ENCODE data around the gene PNMA8A. TPM values are rescaled to one million over a fixed set of nuclear protein-coding genes. Genes with fewer than 3 reads are reported as not detected.

Gene PNMA8A
- total and polyA plus RNA-seq, 2 of the 8 experiments (the other 6 are each of a cell fraction or from before 2014, with no cell fraction given), result 10.0 to 22.8 TPM

- TF ChIP-seq ASH2L (IDR thresholded peaks at IDR 0.05; ENCODE audit: low read length) (no peak), RNF2 (IDR thresholded peaks at IDR 0.05; ENCODE audit: borderline replicate concordance, low read depth, low read length, missing control alignments, poor library complexity, severe bottlenecking) (no peak), SP4 (IDR thresholded peaks at IDR 0.05; ENCODE audit: low read length) (no peak), TCF12 (IDR thresholded peaks at IDR 0.05; ENCODE audit: low read depth, low read length) (no peak), FOSL1 (IDR thresholded peaks at IDR 0.05; ENCODE audit: insufficient read depth, low read depth, low read length) (no peak), POLR2A (IDR thresholded peaks at IDR 0.05; ENCODE audit: control extremely low read depth in 1 of 2, low read depth in 2 of 2, low read length in 2 of 2) (no peak), ZNF274 (IDR thresholded peaks at IDR 0.05; ENCODE audit: borderline replicate concordance, extremely low read depth, low read length) (no peak)
Measured at GRCh38 chr19:46470376-46470775, 987 bp downstream of the PNMA8A start (continued).

Data from H1 (cell line).